ENCODE measurements around the gene CBFA2T3.

The CBFA2T3 gene

DNA sequence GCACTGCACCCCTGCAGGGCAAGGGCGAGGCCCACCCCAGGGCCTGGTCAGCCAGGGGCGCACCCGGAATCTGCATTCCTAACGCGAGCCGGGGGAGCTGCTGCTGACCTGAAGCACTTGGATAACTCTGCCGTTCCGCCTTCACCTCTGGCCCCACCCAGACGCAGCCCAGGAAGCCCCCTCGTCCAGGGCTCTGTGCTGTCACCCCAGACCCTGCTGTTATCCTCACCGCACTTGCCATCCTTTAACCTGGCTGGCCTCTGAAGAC, 97.3 kb downstream of the CBFA2T3 start:
- DNase-seq (ENCODE audit: low read depth) = no peak
- TF ChIP-seq, protein P1, sequence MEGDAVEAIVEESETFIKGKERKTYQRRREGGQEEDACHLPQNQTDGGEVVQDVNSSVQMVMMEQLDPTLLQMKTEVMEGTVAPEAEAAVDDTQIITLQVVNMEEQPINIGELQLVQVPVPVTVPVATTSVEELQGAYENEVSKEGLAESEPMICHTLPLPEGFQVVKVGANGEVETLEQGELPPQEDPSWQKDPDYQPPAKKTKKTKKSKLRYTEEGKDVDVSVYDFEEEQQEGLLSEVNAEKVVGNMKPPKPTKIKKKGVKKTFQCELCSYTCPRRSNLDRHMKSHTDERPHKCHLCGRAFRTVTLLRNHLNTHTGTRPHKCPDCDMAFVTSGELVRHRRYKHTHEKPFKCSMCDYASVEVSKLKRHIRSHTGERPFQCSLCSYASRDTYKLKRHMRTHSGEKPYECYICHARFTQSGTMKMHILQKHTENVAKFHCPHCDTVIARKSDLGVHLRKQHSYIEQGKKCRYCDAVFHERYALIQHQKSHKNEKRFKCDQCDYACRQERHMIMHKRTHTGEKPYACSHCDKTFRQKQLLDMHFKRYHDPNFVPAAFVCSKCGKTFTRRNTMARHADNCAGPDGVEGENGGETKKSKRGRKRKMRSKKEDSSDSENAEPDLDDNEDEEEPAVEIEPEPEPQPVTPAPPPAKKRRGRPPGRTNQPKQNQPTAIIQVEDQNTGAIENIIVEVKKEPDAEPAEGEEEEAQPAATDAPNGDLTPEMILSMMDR (IDR thresholded peaks at IDR 0.05; ENCODE audit: control insufficient read depth, extremely low read depth, insufficient read depth) = no peak
- no peak overlapping the region for H3K4me3 ChIP-seq (ENCODE audit: low read depth, low read length)

DNA sequence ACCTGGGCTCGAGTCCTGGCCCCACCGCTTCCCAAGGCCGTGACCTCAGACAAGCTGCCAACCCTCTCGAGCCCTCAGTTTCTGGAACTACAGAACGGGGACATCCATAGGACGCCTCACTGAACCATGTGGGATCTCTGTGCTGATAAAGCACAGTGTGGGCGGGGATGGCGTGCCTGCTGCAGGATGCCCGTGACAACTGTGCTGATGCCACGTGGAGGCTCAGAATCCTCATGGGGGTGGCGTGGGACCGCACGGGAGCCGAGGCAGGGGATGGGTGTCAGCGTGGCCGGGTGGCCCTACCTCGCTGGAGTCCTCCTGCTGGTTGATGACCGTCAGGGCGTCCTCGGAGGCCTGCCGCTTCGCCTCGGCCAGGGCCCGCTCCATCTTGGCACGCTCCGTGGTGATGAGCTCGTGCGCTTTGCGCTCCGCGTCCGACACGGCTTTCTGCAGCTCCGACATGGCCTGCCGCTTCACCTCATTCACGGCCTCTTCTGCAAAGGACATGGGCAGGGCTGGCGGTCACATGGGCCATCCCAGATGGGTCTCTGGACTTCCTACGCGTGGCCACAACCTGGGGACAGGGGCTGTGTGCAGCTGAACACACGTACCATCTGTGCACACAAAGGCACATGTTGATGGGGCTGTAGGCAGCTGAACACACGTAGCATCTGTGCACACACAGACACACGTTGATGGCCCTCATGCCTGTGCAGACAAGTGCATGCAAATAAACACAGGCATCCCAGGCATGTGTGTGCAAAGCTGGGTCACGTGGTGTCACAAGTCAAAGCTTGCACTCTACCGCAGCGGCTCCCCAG, 97.8 kb downstream of the CBFA2T3 start:
- no peak overlapping the region for H3K4me3 ChIP-seq (ENCODE audit: low read depth, low read length)
- TF ChIP-seq, protein P1 (IDR thresholded peaks at IDR 0.05; ENCODE audit: control insufficient read depth, extremely low read depth, insufficient read depth) = no peak
- no peak for DNase-seq (ENCODE audit: low read depth)

DNA sequence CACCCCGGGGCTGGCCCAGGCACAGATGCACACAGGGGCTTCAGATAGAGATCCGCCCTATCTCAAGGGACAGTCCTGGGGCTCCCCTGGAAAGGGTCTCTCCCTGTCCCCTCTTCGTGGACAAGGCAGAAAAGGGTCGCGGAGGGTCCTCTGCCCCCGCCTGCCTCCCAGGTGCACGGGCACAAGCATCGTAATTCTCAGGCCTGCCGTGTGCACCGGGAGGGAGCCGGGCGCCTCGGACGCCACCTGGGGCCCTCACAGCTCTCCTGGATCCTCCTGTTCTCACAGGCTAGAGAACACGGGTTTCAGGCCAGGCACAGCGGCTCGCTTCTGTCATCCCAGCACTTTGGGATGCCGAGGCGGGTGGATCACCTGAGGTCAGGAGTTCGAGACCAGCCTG, 98.7 kb downstream of the CBFA2T3 start:
- no peak overlapping the region for H3K4me3 ChIP-seq (ENCODE audit: low read depth, low read length)
- TF ChIP-seq, protein P1 (IDR thresholded peaks at IDR 0.05; ENCODE audit: control insufficient read depth, extremely low read depth, insufficient read depth) = no peak
- no peak for DNase-seq (ENCODE audit: low read depth)

DNA sequence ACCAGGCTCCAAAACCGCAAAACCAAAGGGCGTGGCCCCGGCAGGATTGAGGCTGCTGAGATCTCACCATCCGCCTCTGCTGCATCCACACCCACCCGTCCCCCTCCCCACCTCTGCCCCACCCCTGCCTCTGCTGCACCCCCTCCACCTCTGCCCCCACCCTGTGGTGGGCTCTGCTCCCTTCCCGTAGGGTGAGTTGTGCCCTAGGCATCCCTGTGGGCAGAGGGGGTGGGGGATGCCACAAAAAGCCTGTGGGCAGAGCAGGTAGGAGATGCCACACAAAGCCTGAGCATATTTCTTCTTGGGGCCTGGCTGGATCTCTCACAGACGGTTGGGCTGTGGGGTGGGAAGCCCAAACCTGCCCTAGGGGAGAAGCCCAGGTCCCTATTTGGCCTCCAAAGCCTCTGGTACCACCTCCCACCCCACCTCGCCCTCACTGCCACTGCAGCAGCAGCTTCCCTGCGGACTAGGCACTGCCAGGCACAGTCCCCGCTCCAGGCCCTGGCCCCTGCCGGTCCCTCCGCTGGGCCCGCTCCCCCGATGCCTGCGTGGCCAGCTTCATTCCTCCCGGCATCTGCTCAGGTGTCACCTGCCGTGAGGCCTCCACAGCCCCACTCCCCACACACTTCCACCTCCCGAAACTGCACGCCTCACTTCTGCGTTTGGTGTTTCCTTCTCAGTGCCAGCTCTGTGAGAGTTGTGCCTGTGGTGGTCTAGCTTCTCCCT, 99.3 kb downstream of the CBFA2T3 start:
- TF ChIP-seq, protein P1 (IDR thresholded peaks at IDR 0.05; ENCODE audit: control insufficient read depth, extremely low read depth, insufficient read depth) = no peak
- no peak overlapping the region for H3K4me3 ChIP-seq (ENCODE audit: low read depth, low read length)
- DNase-seq (ENCODE audit: low read depth) = no peak

DNA sequence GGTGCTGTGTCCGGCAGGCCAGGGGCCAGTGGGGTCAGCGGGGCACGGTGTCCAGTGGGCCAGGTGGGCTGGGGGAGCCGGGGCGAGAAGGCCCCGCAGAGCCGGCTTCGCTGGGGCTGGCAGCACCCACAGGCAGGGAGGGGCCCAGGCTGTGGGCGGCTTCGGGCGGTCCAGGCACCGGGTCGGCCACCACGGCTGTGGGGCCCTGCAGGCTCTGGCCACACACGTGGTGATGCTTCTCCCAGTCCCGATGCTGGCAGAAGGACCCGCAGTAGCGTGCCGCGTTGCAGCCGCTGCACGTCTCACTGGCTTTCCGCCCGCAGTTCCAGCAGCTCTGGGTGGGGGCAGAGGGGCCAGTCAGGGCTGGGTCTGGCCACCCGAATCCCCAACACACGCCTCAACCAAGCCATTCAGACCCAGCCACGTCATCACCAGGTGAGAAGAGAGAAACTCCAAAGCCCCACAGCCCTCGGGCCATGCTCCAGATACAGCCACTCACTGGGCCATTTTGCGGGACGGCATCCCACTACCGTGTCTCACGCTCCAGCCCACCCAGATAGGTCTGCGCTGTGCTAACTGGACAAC, 100.0 kb downstream of the CBFA2T3 start:
- TF ChIP-seq, protein P1 (IDR thresholded peaks at IDR 0.05; ENCODE audit: control insufficient read depth, extremely low read depth, insufficient read depth) = no peak
- H3K4me3 ChIP-seq (ENCODE audit: low read depth, low read length) = no peak overlapping the region
- no peak for DNase-seq (ENCODE audit: low read depth)

DNA sequence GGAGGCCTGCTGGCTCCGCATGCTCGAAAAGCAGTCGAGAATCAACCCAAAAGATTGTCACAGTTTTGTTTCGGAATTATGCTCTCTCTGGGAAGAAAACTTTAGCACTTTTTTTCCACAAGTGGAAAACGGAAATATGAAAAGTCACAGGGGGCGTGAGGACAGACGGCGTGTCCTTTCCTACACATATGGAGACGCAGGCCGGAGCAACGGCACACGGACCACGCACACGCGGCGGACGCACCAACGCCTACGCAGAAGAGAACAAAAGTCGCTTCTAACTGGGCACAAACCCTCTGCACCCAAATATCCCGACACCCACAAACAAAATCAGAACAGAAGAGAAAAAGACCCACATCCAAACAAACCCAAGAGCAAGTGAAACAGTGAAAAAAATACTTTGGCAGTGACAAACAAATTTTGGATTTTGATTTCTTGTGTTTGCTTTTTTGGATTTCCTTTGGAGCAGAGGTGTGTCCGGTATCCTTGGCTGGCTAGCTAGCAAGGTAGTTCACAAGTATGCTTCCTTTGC, 101.2 kb downstream of the CBFA2T3 start:
- H3K4me3 ChIP-seq (ENCODE audit: low read depth, low read length) = no peak overlapping the region
- TF ChIP-seq, protein P1 (IDR thresholded peaks at IDR 0.05; ENCODE audit: control insufficient read depth, extremely low read depth, insufficient read depth) = no peak
- DNase-seq (ENCODE audit: low read depth) = no peak

Measured in LNCaP clone FGC (cell line).